ENCODE measurements around the gene PPP1R12C. TPM values are rescaled to one million over a fixed set of nuclear protein-coding genes. Genes with fewer than 3 reads are reported as not detected.

PPP1R12C gene
- total RNA-seq, 1 experiment from 2014 or later: 79.9 TPM

GRCh38 chr19:55111238-55111831 lies 6.1 kb downstream of the PPP1R12C start:
- Mint-ChIP-seq H3K36me3 (ENCODE audit: insufficient read depth in 1 of 3, low read depth in 3 of 3) (peaks cover 8 to 24% (median 21%) of the 10 kb centered on the region in 3 experiments; a peak in 6 of 7 replicates), H3K4me1 (peaks cover 12 to 20% of the 10 kb centered on the region in 2 experiments), H3K27me3 (ENCODE audit: low read depth) (no peaks in the 10 kb centered on the region), H3K4me3 (no peak overlapping the region; a peak in 1 of 5 replicates), H3K9me3 (no peaks in the 10 kb centered on the region), H3K27ac (no peak overlapping the region)
- H4K8ac ChIP-seq (replicated peaks; ENCODE audit: insufficient read length, low read depth, low read length): no peak overlapping the region
- H4K5ac ChIP-seq (ENCODE audit: insufficient read length, low read depth, low read length): no peak overlapping the region
- no peak overlapping the region for H3T11ph ChIP-seq (ENCODE audit: low read length)
- TF ChIP-seq CTCF (conservative IDR thresholded peaks at IDR 0.05): no peak
- no peak overlapping the region for H3K27ac ChIP-seq (ENCODE audit: insufficient read length, low read depth, low read length)
- DNase-seq: no peak
- no peak overlapping the region for H3K18ac ChIP-seq (ENCODE audit: insufficient read length, low read depth, low read length)
- H3K14ac ChIP-seq (ENCODE audit: insufficient read depth, low read length): no peak overlapping the region
- H3K23me2 ChIP-seq (ENCODE audit: insufficient read length, low read depth, low read length, poor library complexity, severe bottlenecking): peaks cover 6% of the 10 kb centered on the region
- no peaks in the 10 kb centered on the region for H3K9me3 ChIP-seq (ENCODE audit: control insufficient read depth, low read depth, low read length)
- no peaks in the 10 kb centered on the region for H4K20me1 ChIP-seq (ENCODE audit: control insufficient read depth, insufficient read depth, insufficient read length)
- H2BK120ac ChIP-seq (ENCODE audit: low read depth, low read length, poor library complexity, severe bottlenecking): no peak overlapping the region
- no peaks in the 10 kb centered on the region for H3K4me1 ChIP-seq (ENCODE audit: insufficient read depth, low read length)
- no peak overlapping the region for H2BK15ac ChIP-seq (ENCODE audit: low read depth, low read length)
- H3K56ac ChIP-seq (ENCODE audit: insufficient read length, low read depth, low read length): no peak overlapping the region
- H2BK5ac ChIP-seq (ENCODE audit: insufficient read length, low read length): no peak overlapping the region
- H3K4me2 ChIP-seq (ENCODE audit: insufficient read depth, insufficient read length, low read length): no peak overlapping the region
- H3K79me1 ChIP-seq (ENCODE audit: insufficient read depth, low read depth, low read length, poor library complexity, severe bottlenecking): peaks cover 5% of the 10 kb centered on the region
- no peak overlapping the region for H3K9ac ChIP-seq (ENCODE audit: extremely low read depth, insufficient read length, low read length)
- no peak overlapping the region for H3K4ac ChIP-seq (ENCODE audit: low read depth, low read length)
- no peak overlapping the region for H4K91ac ChIP-seq (ENCODE audit: insufficient read length, low read depth, low read length)
- H2BK20ac ChIP-seq (ENCODE audit: low read depth, low read length, poor library complexity, severe bottlenecking): no peak overlapping the region
- no peaks in the 10 kb centered on the region for H3K27me3 ChIP-seq (ENCODE audit: insufficient read depth, low read length)
- H3K79me2 ChIP-seq (ENCODE audit: insufficient read depth, low read length): peaks cover 4% of the 10 kb centered on the region; the same call in 1 of the 2 replicates
- no peak overlapping the region for H3K23ac ChIP-seq (ENCODE audit: insufficient read length, low read depth, low read length)
- no CpG with 5 or more reads among the region's 21 CpGs for WGBS (ENCODE audit: extremely low coverage, insufficient read length, low lambda C conversion rate)
- no peak overlapping the region for H2AFZ ChIP-seq (ENCODE audit: low read length)
- no peak overlapping the region for H2AK5ac ChIP-seq (ENCODE audit: insufficient read length, low read length)
- H2BK12ac ChIP-seq (ENCODE audit: insufficient read length, low read depth, low read length): no peak overlapping the region

Measured in H9 (cell line).